Adipose tissue (tissue), 3 donors: Measurements from ENCODE around the gene IFNL2. TPM values are rescaled to one million over a fixed set of nuclear protein-coding genes. Genes with fewer than 3 reads are reported as not detected.
"Not testable (repeated sequence)": the region's sequence is repeated elsewhere in the genome, so short reads cannot be mapped to it uniquely, and the experiment has no call there.

ENCODE experiments used
- H3K27ac ChIP-seq: one replicate; pipeline ENCODE4 v1.5.1; 2013; ENCODE audit warnings: low read depth, low read length
- WGBS, 3 donors: extraction: QIAGEN DNeasy Blood & Tissue Kit; methylation state at CpG; one replicate each; pipeline ENCODE4 v1.1.7; 2013; 5-methylcytosine and 5-hydroxymethylcytosine counted together
- polyA plus RNA-seq, 3 donors: library from polyadenylated mRNA; stranded (reverse); fragments of 200-250 nt; gene quantifications; one replicate each; pipeline ENCODE4 v1.2.3, GENCODE V29; 2013
- donor health status: healthy with polysubstance abuse.
- donor health status: Bipolar disorder and iron deficiency.
- donor health status: healthy.

Gene IFNL2
- polyA plus RNA-seq, 3 donors: not detected

- 56 to 69% (median 62%) methylated on average over 18 of the region's 18 CpGs for WGBS, 3 donors
Observed at GRCh38 chr19:39308531-39309304, 40.5 kb downstream of the IFNL2 start.

GRCh38 chr19:39309305-39309670 is 41.1 kb downstream of the IFNL2 start:
- H3K27ac ChIP-seq: not testable (repeated sequence)
- WGBS, 3 donors: 95 to 98% (median 98%) methylated on average over 7 of the region's 7 CpGs

More at GRCh38 chr19:39308531-39309304, 40.5 kb downstream of the IFNL2 start:
- H3K27ac ChIP-seq: no peak overlapping the region

- 70 to 76% (median 72%) methylated on average over 11 of the region's 11 CpGs for WGBS, 3 donors
Observed at GRCh38 chr19:39310558-39311311, 42.5 kb downstream of the IFNL2 start.

DNA sequence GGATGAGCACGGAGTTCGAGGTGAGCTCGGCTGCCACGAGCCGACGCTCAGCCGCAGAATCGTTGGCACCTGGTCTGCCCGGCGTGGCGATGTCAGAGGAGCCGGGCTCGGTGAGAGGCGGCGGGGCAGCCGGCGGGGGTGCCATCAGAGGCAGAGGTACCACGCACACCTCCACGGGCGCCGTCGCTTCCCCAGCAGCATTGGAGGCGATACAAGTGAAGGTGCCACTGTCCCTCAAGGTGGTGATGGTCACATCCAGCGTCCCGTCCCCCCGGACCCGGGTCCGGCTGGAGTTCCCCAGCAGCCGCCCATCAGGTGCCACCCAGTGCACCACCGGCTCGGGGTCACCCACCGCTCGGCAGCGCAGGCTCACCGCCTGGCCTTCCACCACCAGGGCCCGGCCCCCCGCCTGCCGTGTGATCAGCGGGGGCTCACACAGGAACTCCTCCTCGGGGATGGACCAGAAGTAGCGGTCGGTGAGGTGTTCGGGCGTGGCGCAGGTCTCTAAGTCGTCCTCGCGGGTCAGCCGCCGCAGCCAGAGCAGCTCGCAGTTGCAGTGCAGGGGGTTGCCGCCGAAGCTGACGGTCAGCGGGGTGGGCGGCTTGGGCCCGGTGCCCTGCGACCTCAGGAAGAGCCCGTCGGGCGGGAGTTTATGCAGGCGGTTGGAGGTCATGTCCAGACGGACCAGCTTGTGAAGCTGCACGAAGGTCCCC is 46.0 kb downstream of the IFNL2 start:
- WGBS, 3 donors: 96 to 97% (median 97%) methylated on average over 48 to 64 of the region's 64 CpGs
- no peak overlapping the region for H3K27ac ChIP-seq

More at GRCh38 chr19:39310558-39311311, 42.5 kb downstream of the IFNL2 start:
- no peak overlapping the region for H3K27ac ChIP-seq

GRCh38 chr19:39315933-39316332 is 47.7 kb downstream of the IFNL2 start:
- H3K27ac ChIP-seq: no peak overlapping the region
- 94 to 97% (median 95%) methylated on average over 1 of the region's 1 CpG for WGBS, 3 donors

GRCh38 chr19:39316627-39317321 is 48.6 kb downstream of the IFNL2 start:
- H3K27ac ChIP-seq: no peak overlapping the region

DNA sequence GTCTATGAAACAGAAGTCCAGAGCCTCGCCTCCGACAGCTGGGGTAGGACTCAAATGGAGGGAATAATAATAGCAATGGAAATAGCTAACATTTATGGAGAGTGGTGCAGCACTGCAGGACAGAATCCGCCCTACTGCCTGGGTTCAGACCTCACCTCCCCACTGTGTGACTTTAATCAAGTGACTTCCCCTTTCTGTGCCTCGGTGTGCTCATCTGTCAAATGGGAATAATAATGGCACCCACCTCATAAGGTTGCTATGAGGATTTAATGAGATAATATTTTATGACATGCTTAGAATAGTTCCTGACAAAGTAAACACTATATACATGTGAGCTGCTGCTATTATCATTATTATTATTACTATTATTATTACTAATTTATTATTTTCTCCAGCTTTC is 49.3 kb downstream of the IFNL2 start:
- no peak overlapping the region for H3K27ac ChIP-seq
- 94 to 96% (median 94%) methylated on average over 4 of the region's 4 CpGs for WGBS, 3 donors

More at GRCh38 chr19:39316627-39317321, 48.6 kb downstream of the IFNL2 start:
- 85 to 95% (median 92%) methylated on average over 12 of the region's 12 CpGs for WGBS, 3 donors

GRCh38 chr19:39318071-39318470 is 49.9 kb downstream of the IFNL2 start:
- H3K27ac ChIP-seq: no peak overlapping the region
- WGBS, 3 donors: 93 to 96% (median 96%) methylated on average over 5 of the region's 5 CpGs

GRCh38 chr19:39318690-39319089 is 50.5 kb downstream of the IFNL2 start:
- WGBS, 3 donors: 90 to 98% (median 94%) methylated on average over 4 of the region's 4 CpGs
- H3K27ac ChIP-seq: no peak overlapping the region

GRCh38 chr19:39319098-39319891 is 51.1 kb downstream of the IFNL2 start:
- 77 to 79% (median 79%) methylated on average over 5 of the region's 5 CpGs for WGBS, 3 donors
- H3K27ac ChIP-seq: no peak overlapping the region

Other genes starting within 250 kb of the IFNL2 start
- 10 to 100 TPM in 1 of 3 donors, 1 to 10 TPM in 2; 3.1 to 19.0 (median 4.4) TPM for gene FBXO27, start 235.8 kb upstream of the IFNL2 start, polyA plus RNA-seq
- under 1 TPM in 1 of 3 donors, not detected in 2; 0.01 TPM for gene ACP7, start 184.0 kb upstream of the IFNL2 start, polyA plus RNA-seq
- gene PAK4, start 142.6 kb upstream of the IFNL2 start, polyA plus RNA-seq: 10 to 100 TPM; 13.2 to 23.7 (median 14.2) TPM
- gene NCCRP1, start 71.4 kb upstream of the IFNL2 start, polyA plus RNA-seq: 1 to 10 TPM in 1 of 3 donors, under 1 TPM in 1, not detected in 1; 0.40 to 2.4 TPM
- 100 to 1,000 TPM in 1 of 3 donors, 1 to 10 TPM in 1, not detected in 1; 1.0 to 939 TPM for gene SYCN, start 64.1 kb upstream of the IFNL2 start, polyA plus RNA-seq
- not detected for gene IFNL3, start 23.4 kb upstream of the IFNL2 start, polyA plus RNA-seq
- gene IFNL4, start 19.5 kb upstream of the IFNL2 start, polyA plus RNA-seq: not detected
- not detected for gene IFNL1, start 28.0 kb downstream of the IFNL2 start, polyA plus RNA-seq
- gene LRFN1, start 52.5 kb downstream of the IFNL2 start, polyA plus RNA-seq: 1 to 10 TPM in 1 of 3 donors, under 1 TPM in 2; 0.67 to 1.2 (median 0.98) TPM
- gene GMFG, start 67.6 kb downstream of the IFNL2 start, polyA plus RNA-seq: 100 to 1,000 TPM in 1 of 3 donors, 10 to 100 TPM in 2; 12.9 to 156 (median 86.3) TPM
- gene SAMD4B, start 74.0 kb downstream of the IFNL2 start, polyA plus RNA-seq: 10 to 100 TPM; 34.3 to 79.0 (median 77.6) TPM
- gene PAF1, start 122.7 kb downstream of the IFNL2 start, polyA plus RNA-seq: 10 to 100 TPM; 21.4 to 36.2 (median 34.2) TPM
- gene MED29, start 123.0 kb downstream of the IFNL2 start, polyA plus RNA-seq: 10 to 100 TPM; 16.9 to 32.2 (median 21.8) TPM
- 1,000 to 10,000 TPM in 2 of 3 donors, 10 to 100 TPM in 1; 80.2 to 1,764 (median 1,356) TPM for gene ZFP36, start 138.5 kb downstream of the IFNL2 start, polyA plus RNA-seq
- gene PLEKHG2, start 144.3 kb downstream of the IFNL2 start, polyA plus RNA-seq: 10 to 100 TPM in 2 of 3 donors, 1 to 10 TPM in 1; 3.0 to 38.8 (median 27.2) TPM
- gene RPS16, start 167.6 kb downstream of the IFNL2 start, polyA plus RNA-seq: 1,000 to 10,000 TPM; 2,185 to 4,039 (median 3,887) TPM
- gene SUPT5H, start 177.2 kb downstream of the IFNL2 start, polyA plus RNA-seq: 100 to 1,000 TPM in 1 of 3 donors, 10 to 100 TPM in 2; 64.7 to 107 (median 71.3) TPM
- gene TIMM50, start 212.4 kb downstream of the IFNL2 start, polyA plus RNA-seq: 10 to 100 TPM; 26.8 to 63.0 (median 32.4) TPM
- gene DLL3, start 230.6 kb downstream of the IFNL2 start, polyA plus RNA-seq: not detected
- not detected for gene SELENOV, start 246.7 kb downstream of the IFNL2 start, polyA plus RNA-seq